HuH-7.5 (cell line): ENCODE data around the gene KCTD7.
"Not testable (repeated sequence)": the region's sequence is repeated elsewhere in the genome, so short reads cannot be mapped to it uniquely, and the experiment has no call there.

Experiments
- DNase-seq: peaks from one replicate; pipeline ENCODE4 v3.0.0; 2011; ENCODE audit warnings: low spot score

Gene KCTD7

GRCh38 chr7:66617295-66617694 is 11.4 kb upstream of the KCTD7 start:
- DNase-seq = no peak

- DNase-seq = not testable (repeated sequence)
These were observed 9.2 kb upstream of the KCTD7 start for GRCh38 chr7:66619341-66619948.

- DNase-seq = no peak
These were observed 2.2 kb upstream of the KCTD7 start for GRCh38 chr7:66626331-66626934.

DNA sequence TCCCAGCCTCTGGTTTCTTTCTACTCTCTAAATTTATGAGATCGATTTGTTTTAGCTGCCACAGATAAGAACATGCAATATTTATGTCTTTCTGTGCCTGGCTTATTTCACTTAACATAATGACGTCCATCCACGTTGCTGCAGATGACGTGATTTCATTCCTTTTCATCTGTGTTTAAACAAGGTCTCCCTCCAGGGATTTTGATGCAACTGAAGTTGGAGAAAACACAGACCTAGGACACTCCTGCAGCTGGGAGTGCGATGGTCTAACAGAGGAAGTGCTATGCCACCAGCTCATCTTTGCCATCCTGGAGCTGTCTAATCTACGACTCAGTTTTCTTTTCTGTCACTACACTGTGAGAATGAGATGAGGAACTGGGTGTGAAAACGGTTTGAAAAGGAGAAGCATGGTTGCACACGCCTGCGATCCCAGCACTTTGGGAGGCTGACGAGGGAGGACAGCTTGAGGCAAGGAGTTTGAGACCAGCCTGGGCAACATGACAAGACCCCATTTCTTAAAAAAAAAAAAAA is 1.5 kb upstream of the KCTD7 start:
- DNase-seq = peak; percentile 39

DNA sequence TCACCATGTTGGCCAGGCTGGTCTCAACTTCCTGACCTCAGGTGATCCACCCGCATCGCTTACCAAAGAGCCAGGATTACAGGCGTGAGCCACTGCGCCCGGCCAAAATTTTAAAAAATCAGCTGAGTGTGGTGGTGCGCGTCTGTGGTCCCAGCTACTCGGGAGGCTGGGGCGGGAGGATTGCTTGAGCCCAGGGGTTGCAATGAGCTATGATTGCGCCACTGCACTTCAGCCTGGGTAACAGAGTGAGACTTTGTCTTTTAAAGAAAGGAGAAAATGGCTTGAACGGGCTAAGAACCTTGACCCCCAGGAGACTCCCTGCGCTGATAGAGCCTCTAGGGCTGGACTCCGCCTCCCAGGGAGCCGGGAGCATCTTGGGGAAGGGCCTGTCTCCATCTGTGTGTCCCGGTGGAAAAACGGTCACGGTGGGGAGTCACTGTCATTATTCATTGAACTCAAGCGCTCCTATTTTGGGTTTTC is 760 bp upstream of the KCTD7 start:
- no peak for DNase-seq

GRCh38 chr7:66629222-66630062 is 761 bp downstream of the KCTD7 start:
- peak; percentile 41 for DNase-seq

DNA sequence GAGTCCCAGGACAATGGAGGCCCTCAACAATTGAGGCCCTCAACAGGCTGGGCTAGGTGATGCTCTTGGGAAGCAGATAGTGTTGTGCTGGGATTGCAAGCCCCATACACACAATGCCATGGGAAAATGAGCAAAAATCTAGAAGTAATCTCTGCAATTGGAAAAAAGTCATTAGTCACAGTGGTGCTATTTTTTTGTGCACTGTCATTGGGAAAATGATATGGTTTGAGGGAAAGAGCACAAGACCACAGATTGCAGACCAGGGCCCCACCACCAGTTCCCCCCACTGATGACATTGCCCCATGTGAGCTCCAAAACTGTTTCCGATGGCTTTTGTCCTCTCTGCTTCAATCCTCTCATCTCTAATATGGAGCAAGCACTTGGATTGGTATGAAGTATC is 1.9 kb downstream of the KCTD7 start:
- no peak for DNase-seq

- no peak for DNase-seq
These were observed 2.8 kb downstream of the KCTD7 start for GRCh38 chr7:66631471-66631870.

DNA sequence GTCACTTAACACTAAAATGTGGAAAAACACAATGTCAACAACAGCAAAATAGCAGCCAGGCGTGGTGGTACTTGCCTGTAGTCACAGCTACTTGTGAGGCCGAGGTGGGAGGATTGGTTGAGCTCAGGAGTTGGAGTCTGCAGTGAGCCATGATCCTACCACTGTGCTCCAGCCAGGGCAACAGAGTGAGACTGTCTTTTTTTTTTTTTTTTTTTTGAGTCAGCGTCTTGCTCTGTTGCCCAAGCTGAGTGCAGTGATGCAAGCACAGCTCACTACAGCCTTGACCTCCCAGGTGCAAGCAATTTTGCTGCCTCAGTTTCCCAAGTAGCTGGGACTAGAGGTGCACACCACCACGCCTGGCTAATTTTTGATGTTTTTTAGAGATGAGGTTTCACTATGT is 6.1 kb downstream of the KCTD7 start:
- DNase-seq = no peak

DNA sequence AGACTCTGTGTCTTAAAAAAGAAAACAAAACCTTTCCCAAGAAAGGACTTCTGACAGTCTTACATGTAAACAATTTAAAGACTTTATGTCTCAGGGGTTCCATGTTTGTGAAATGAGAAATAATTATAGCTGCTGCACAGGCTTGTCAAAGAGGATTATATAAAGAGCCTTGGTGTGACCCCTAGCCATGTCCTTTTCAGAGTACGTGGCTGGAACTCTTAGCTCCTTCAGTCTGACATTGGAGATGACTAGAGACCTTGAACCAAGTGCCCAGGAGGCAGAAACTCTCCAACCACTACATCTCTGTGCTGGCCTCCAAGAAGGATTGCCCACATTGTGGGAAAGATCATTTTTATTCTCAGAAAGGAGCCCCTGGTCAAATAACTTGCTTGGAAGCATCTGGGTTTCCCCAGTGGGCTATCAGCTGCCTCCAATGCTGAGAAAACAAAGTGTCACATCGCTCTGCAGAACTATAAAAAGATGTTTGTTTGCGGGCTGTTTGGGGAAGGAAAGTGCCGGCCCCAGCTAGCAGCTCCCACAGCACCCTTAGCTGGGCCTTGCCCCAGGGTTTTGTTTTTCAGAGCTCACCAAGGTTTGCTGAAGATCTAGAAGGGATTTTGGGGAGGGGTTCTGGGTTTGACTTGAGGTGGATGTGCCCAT is 6.8 kb downstream of the KCTD7 start:
- not testable (repeated sequence) for DNase-seq

GRCh38 chr7:66635982-66636546 is 7.4 kb downstream of the KCTD7 start:
- DNase-seq = not testable (repeated sequence)

- DNase-seq = no peak
These were observed 9.8 kb downstream of the KCTD7 start for GRCh38 chr7:66638309-66639099.

- DNase-seq = no peak
These were observed 11.1 kb downstream of the KCTD7 start for GRCh38 chr7:66639773-66640172.

DNA sequence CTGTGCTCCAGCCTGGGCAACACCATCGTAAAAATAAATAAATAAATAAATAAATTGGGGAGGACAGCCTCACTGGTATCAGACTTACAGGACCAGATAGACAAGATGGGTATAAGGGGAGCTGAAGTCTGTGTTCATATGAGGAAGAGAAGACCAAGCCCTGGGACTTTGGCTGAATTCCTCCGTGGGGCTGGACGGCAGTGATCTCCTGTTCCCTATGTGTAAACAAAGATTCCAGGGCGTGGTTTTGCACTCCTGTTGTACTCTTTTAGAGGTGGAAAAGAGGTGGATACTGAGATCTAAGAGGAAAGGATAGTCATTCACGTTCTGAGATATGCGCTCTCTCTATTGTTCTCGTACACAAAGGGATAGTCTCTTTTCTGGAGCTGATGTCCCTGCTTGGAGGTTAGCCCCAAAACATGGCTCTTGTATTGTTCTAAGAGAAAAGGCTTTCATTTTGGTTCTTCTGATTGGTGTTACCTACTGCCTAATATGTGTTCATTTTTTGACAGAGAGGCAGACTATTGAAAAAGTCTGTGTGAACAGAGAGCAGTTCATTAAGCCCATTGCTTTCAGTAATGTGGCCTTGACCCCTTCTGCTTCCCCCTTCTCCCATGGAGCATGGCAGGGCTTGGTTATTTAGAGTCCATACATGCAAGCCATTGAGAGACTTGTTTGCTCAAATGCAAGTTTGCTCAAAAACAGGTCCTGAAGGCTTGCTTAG is 12.3 kb downstream of the KCTD7 start:
- DNase-seq = no peak

GRCh38 chr7:66641526-66641871 is 12.8 kb downstream of the KCTD7 start:
- no peak for DNase-seq

GRCh38 chr7:66642186-66642585 is 13.5 kb downstream of the KCTD7 start:
- DNase-seq = no peak

GRCh38 chr7:66642932-66643331 is 14.3 kb downstream of the KCTD7 start:
- DNase-seq = no peak

DNA sequence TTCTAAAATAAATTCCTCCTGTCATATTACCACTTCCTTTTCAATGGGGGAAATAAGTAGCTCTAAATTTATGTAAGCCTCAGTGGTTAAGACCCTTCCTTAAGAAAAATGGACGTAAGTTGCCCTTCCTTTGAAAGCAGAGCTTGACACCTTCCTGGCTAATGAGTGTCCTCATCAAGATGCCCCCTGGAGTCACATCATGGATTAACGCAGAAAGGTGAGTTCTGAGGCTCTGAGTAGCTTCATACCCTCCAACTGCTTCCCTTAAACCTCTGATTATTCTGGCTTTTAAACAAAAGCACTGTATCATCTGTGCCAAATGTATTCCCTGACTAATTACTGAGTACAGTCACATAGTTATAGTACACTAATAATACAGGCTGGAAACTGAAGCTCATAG is 14.7 kb downstream of the KCTD7 start:
- DNase-seq = no peak

DNA sequence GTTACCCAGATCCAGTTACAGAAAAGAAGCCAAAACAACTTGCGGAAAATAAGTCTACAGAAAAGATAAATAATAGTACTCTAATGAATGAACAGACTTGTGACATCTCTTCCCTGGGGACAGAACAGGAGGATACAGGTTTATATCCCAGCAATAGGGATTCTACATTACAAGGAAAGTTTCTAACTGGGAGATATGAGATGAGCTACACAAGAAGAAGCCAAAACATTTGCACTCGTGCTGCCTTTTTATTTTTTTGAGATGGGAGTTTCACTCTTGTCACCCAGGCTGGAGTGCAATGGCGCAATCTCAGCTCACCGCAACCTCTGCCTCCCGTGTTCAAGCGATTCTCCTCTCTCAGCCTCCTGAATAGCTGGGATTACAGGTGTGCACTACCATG is 22.3 kb downstream of the KCTD7 start:
- not testable (repeated sequence) for DNase-seq

GRCh38 chr7:66653719-66654274 is 25.1 kb downstream of the KCTD7 start:
- DNase-seq = not testable (repeated sequence)
